Esophagus muscularis mucosa (tissue), 3 donors: ENCODE results near the gene RBBP7.

Source experiments
- CTCF ChIP-seq, 3 experiments: fragments of 200-600 bp in 2 of 3; fragments of 450-650 bp in 1 of 3; sonication (generic) in 2 of 3; IDR thresholded peaks; one replicate each; pipeline ENCODE4 v1.5.1; 2017 to 2019; ENCODE audit warnings: antibody characterized with exemption in 3 of 3, mild to moderate bottlenecking in 2 of 3, moderate library complexity in 1 of 3
- EP300 ChIP-seq: sonication (generic); formaldehyde crosslinking; IDR thresholded peaks from one replicate; pipeline ENCODE4 v1.6.1; 2017; ENCODE audit warnings: antibody characterized with exemption

- TF ChIP-seq CTCF (IDR thresholded peaks at IDR 0.05) (no peak), EP300 (no peak)
These were observed 18.3 kb downstream of the RBBP7 start for GRCh38 chrX:16851827-16852226.
